ENCODE measurements around the gene GABRB1. TPM values are rescaled to one million over a fixed set of nuclear protein-coding genes. Genes with fewer than 3 reads are reported as not detected.

The GABRB1 gene
- total RNA-seq, 4 donors from 2014 or later, result not detected

DNA sequence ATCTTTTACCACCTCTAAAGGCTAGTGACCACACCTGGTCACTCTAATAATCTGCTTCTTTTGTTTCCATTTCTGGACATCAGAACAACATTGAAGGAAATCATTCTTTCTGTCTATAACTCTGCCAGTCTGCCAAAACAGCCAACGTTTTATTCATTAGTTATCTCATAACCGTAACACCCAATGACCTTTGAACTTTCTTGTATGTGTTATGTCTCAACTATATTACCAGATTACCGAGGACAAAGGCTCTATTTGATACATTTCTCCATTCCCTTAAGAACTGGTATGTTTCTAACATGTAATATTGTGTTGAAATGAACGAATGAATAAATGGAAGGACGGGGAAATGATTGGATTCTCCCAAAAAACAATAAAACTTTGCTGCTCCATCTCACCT is 152.7 kb downstream of the GABRB1 start:
- no peak overlapping the region for H3K4me3 ChIP-seq
- 60 to 69% methylated on average over 5 of the region's 5 CpGs for WGBS, 2 donors (ENCODE audit: low coverage in 1 of 2)
- H3K27me3 ChIP-seq, result no peaks in the 10 kb centered on the region
- H3K36me3 ChIP-seq, result no peaks in the 10 kb centered on the region
- ATAC-seq, result no peak
- no peaks in the 10 kb centered on the region for H3K4me1 ChIP-seq
- H3K27ac ChIP-seq, result no peak overlapping the region
- no peaks in the 10 kb centered on the region for H3K9me3 ChIP-seq
- TF ChIP-seq POLR2AphosphoS5 (IDR thresholded peaks at IDR 0.05) (no peak), EP300 (IDR thresholded peaks at IDR 0.05) (no peak), POLR2A (IDR thresholded peaks at IDR 0.05) (no peak)
- TF ChIP-seq, protein P1, sequence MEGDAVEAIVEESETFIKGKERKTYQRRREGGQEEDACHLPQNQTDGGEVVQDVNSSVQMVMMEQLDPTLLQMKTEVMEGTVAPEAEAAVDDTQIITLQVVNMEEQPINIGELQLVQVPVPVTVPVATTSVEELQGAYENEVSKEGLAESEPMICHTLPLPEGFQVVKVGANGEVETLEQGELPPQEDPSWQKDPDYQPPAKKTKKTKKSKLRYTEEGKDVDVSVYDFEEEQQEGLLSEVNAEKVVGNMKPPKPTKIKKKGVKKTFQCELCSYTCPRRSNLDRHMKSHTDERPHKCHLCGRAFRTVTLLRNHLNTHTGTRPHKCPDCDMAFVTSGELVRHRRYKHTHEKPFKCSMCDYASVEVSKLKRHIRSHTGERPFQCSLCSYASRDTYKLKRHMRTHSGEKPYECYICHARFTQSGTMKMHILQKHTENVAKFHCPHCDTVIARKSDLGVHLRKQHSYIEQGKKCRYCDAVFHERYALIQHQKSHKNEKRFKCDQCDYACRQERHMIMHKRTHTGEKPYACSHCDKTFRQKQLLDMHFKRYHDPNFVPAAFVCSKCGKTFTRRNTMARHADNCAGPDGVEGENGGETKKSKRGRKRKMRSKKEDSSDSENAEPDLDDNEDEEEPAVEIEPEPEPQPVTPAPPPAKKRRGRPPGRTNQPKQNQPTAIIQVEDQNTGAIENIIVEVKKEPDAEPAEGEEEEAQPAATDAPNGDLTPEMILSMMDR (IDR thresholded peaks at IDR 0.05), result no peak

DNA sequence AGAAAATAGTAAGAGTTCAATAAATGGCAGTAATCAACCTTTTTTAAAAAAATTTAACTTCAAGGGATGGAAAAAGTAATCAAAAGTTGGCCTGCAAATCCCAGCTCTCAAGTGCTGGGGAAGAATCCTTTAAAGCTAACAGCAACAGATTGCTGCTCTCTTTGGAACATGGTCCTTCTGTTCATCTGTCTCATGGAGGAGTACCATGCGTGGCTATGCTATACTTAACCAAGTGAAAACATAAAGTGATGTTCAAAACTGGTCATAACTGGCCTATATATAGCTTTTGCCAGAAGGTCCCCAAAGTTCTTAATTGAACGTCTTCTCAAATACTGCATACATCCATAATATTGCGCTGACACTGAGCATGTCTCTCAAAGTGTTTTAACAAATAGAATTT is 154.4 kb downstream of the GABRB1 start:
- TF ChIP-seq POLR2A (IDR thresholded peaks at IDR 0.05) (no peak), POLR2AphosphoS5 (IDR thresholded peaks at IDR 0.05) (no peak), EP300 (IDR thresholded peaks at IDR 0.05) (no peak)
- 82 to 86% methylated on average over 3 of the region's 3 CpGs for WGBS, 2 donors (ENCODE audit: low coverage in 1 of 2)
- H3K36me3 ChIP-seq, result no peaks in the 10 kb centered on the region
- no peak overlapping the region for H3K4me3 ChIP-seq
- H3K27me3 ChIP-seq, result no peaks in the 10 kb centered on the region
- H3K4me1 ChIP-seq, result no peaks in the 10 kb centered on the region
- no peak for ATAC-seq
- H3K27ac ChIP-seq, result no peak overlapping the region
- no peaks in the 10 kb centered on the region for H3K9me3 ChIP-seq

DNA sequence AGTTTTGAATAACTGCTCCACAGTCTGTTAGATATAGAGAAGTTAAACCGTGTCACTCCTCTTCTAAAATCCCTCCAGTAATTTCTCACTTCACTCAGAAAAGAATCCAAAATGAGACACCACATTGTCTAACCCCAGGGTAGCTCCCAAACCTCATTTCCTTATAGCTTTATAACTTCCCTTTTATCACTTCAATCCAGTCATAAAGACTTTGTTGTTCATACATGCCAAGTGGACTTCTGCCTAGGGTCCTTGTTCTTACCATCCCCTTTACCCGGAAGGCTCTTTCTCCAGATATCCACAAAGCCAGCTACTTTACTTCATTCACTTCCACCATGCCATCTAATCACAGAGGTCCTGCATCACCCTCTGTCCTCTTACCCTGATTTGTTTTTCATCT is 156.2 kb downstream of the GABRB1 start:
- WGBS, 2 donors (ENCODE audit: low coverage in 1 of 2), result 57 to 84% methylated on average over 1 to 2 of the region's 2 CpGs
- no peak for TF ChIP-seq EP300 (IDR thresholded peaks at IDR 0.05)
- no peak for TF ChIP-seq POLR2A (IDR thresholded peaks at IDR 0.05)
- TF ChIP-seq POLR2AphosphoS5 (IDR thresholded peaks at IDR 0.05), result no peak
- TF ChIP-seq, protein P1 (IDR thresholded peaks at IDR 0.05), result no peak

DNA sequence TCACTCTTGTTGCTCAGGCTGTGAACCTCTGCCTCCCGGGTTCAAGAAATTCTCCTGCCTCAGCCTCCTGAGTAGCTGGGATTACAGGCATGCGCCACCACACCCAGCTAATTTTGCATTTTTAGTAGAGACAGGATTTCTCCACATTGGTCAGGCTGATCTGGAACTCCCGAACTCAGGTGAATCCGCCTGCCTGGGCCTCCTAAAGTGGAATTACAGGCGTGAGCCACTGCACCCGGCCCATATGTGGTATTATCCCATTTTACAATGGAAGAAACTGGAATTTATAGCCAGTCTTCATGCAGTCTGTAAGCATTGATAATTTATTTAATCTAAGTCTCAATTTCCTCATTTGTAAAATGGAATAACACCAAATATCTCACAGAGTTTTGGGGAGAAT is 161.8 kb downstream of the GABRB1 start:
- H3K27ac ChIP-seq, result no peak overlapping the region
- TF ChIP-seq, protein P1 (IDR thresholded peaks at IDR 0.05), result no peak
- TF ChIP-seq POLR2A (IDR thresholded peaks at IDR 0.05) (no peak), EP300 (IDR thresholded peaks at IDR 0.05) (no peak), POLR2AphosphoS5 (IDR thresholded peaks at IDR 0.05) (no peak)
- no peak overlapping the region for H3K4me3 ChIP-seq
- ATAC-seq, result no peak
- H3K36me3 ChIP-seq, result no peaks in the 10 kb centered on the region
- H3K9me3 ChIP-seq, result no peaks in the 10 kb centered on the region
- 50 to 69% methylated on average over 2 to 4 of the region's 6 CpGs for WGBS, 2 donors (ENCODE audit: low coverage in 1 of 2)
- H3K27me3 ChIP-seq, result no peaks in the 10 kb centered on the region
- no peaks in the 10 kb centered on the region for H3K4me1 ChIP-seq

More for the DNA sequence above, 156.2 kb downstream of the GABRB1 start:
- Histone ChIP-seq H3K27me3 (no peaks in the 10 kb centered on the region), H3K27ac (no peak overlapping the region), H3K36me3 (no peaks in the 10 kb centered on the region), H3K9me3 (no peaks in the 10 kb centered on the region), H3K4me3 (no peak overlapping the region), H3K4me1 (no peaks in the 10 kb centered on the region)
- ATAC-seq, result no peak

DNA sequence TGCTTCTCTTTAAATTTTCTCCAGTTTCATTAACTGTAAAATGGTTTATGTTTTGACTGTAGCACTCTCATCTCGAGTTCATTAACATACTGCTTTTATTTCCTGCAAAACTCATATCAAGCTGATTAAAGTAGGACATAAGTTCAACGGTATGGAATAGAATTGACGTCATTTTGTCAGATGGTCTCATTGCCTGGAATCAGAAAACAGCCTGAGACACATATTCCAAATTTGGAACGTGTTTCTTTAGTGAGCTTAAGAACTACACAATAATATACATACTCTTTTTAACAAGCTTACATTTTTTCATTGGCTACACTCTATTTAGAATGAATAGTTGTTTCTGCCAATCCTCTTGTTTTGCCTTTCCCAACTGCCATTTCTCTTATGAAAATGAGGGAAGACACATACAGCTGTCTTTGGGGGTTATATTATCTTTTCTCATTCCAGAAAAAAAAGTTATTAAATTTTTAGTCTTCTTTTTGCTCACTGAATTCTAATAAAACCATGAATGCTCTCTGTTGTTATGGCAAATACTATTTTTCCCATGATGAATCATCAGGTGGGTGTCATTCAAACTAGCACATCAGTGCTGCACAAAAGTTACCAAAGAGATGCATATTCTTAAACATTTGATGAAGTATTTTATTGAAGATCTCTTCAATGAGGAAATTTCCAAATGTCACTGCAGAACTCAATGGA is 162.8 kb downstream of the GABRB1 start:
- H3K9me3 ChIP-seq, result no peaks in the 10 kb centered on the region
- no peak overlapping the region for H3K27ac ChIP-seq
- no peaks in the 10 kb centered on the region for H3K36me3 ChIP-seq
- TF ChIP-seq POLR2A (IDR thresholded peaks at IDR 0.05) (no peak), POLR2AphosphoS5 (IDR thresholded peaks at IDR 0.05) (no peak), EP300 (IDR thresholded peaks at IDR 0.05) (no peak)
- TF ChIP-seq, protein P1 (IDR thresholded peaks at IDR 0.05), result no peak
- H3K27me3 ChIP-seq, result no peaks in the 10 kb centered on the region
- 39 to 63% methylated on average over 4 of the region's 4 CpGs for WGBS, 2 donors (ENCODE audit: low coverage in 1 of 2)
- H3K4me1 ChIP-seq, result no peaks in the 10 kb centered on the region
- no peak for ATAC-seq
- H3K4me3 ChIP-seq, result no peak overlapping the region
